ENCODE measurements around the gene IQGAP1. TPM values are rescaled to one million over a fixed set of nuclear protein-coding genes. Genes with fewer than 3 reads are reported as not detected.

IQGAP1 gene
- total RNA-seq, 1 experiment from 2014 or later: 72.4 TPM

DNA sequence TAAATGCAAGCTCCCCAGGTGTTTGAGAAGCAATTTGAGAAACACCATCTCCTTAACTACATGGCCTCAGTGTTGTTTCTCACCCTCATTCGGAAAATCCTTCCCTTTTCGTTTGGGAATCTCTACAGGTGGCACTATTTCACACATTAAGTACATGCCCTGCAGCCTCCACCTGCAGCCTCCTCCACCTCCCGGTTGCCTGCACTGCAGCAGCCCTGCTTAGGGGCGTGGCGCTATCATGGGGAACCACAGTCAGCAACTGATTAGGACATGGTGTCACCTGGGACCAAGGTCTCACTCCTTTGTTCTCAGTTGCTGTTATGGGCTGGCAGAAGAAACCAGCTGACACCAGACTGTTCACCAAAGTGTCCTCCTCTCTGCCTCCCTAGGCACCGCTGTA lies 47.7 kb upstream of the IQGAP1 start:
- no peaks in the 10 kb centered on the region for H3K4me1 ChIP-seq (ENCODE audit: insufficient read depth, low read length)
- Mint-ChIP-seq H3K27ac (no peak overlapping the region; a peak in 1 of 7 replicates), H3K9me3 (no peaks in the 10 kb centered on the region)

More for the DNA sequence above, 47.7 kb upstream of the IQGAP1 start:
- Histone ChIP-seq H4K8ac (replicated peaks; ENCODE audit: insufficient read length, low read depth, low read length) (no peak overlapping the region), H2BK5ac (ENCODE audit: insufficient read length, low read length) (no peak overlapping the region), H3K18ac (ENCODE audit: insufficient read length, low read depth, low read length) (no peak overlapping the region), H3K9me3 (ENCODE audit: control insufficient read depth, low read depth, low read length) (no peaks in the 10 kb centered on the region), H2BK20ac (ENCODE audit: low read depth, low read length, poor library complexity, severe bottlenecking) (no peak overlapping the region), H2BK12ac (ENCODE audit: insufficient read length, low read depth, low read length) (no peak overlapping the region), H3K9ac (ENCODE audit: extremely low read depth, insufficient read length, low read length) (no peak overlapping the region), H2AK5ac (ENCODE audit: insufficient read length, low read length) (no peak overlapping the region), H3K79me1 (ENCODE audit: insufficient read depth, low read depth, low read length, poor library complexity, severe bottlenecking) (no peaks in the 10 kb centered on the region), H3K4me2 (ENCODE audit: insufficient read depth, insufficient read length, low read length) (no peak overlapping the region), H4K20me1 (ENCODE audit: control insufficient read depth, insufficient read depth, insufficient read length) (no peaks in the 10 kb centered on the region), H3K27me3 (ENCODE audit: insufficient read depth, low read length) (no peaks in the 10 kb centered on the region), H2BK15ac (ENCODE audit: low read depth, low read length) (no peak overlapping the region), H3K27ac (ENCODE audit: insufficient read length, low read depth, low read length) (no peak overlapping the region), H4K5ac (ENCODE audit: insufficient read length, low read depth, low read length) (no peak overlapping the region), H3K4ac (ENCODE audit: low read depth, low read length) (no peak overlapping the region), H4K91ac (ENCODE audit: insufficient read length, low read depth, low read length) (no peak overlapping the region), H3K23me2 (ENCODE audit: insufficient read length, low read depth, low read length, poor library complexity, severe bottlenecking) (no peaks in the 10 kb centered on the region), H3T11ph (ENCODE audit: low read length) (no peak overlapping the region), H2BK120ac (ENCODE audit: low read depth, low read length, poor library complexity, severe bottlenecking) (no peak overlapping the region), H3K23ac (ENCODE audit: insufficient read length, low read depth, low read length) (no peak overlapping the region), H3K14ac (ENCODE audit: insufficient read depth, low read length) (no peak overlapping the region), H3K79me2 (ENCODE audit: insufficient read depth, low read length) (no peaks in the 10 kb centered on the region), H3K56ac (ENCODE audit: insufficient read length, low read depth, low read length) (no peak overlapping the region), H2AFZ (ENCODE audit: low read length) (no peak overlapping the region)
- Mint-ChIP-seq H3K4me1 (peaks cover 0 to 4% of the 10 kb centered on the region in 2 experiments; a peak in 1 of 4 replicates), H3K27me3 (ENCODE audit: low read depth) (no peaks in the 10 kb centered on the region), H3K4me3 (no peak overlapping the region), H3K36me3 (ENCODE audit: insufficient read depth in 1 of 3, low read depth in 3 of 3) (no peaks in the 10 kb centered on the region)
- TF ChIP-seq, protein P1, sequence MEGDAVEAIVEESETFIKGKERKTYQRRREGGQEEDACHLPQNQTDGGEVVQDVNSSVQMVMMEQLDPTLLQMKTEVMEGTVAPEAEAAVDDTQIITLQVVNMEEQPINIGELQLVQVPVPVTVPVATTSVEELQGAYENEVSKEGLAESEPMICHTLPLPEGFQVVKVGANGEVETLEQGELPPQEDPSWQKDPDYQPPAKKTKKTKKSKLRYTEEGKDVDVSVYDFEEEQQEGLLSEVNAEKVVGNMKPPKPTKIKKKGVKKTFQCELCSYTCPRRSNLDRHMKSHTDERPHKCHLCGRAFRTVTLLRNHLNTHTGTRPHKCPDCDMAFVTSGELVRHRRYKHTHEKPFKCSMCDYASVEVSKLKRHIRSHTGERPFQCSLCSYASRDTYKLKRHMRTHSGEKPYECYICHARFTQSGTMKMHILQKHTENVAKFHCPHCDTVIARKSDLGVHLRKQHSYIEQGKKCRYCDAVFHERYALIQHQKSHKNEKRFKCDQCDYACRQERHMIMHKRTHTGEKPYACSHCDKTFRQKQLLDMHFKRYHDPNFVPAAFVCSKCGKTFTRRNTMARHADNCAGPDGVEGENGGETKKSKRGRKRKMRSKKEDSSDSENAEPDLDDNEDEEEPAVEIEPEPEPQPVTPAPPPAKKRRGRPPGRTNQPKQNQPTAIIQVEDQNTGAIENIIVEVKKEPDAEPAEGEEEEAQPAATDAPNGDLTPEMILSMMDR (conservative IDR thresholded peaks at IDR 0.05): peak; percentile 28; the same call in 2 of the 3 replicates
- peak; percentile 78 for DNase-seq
- WGBS (ENCODE audit: extremely low coverage, insufficient read length, low lambda C conversion rate): no CpG with 5 or more reads among the region's 6 CpGs

Measured in H9 (cell line).